GM23338 (cell line): ENCODE data around the gene TRAPPC14. TPM values are rescaled to one million over a fixed set of nuclear protein-coding genes. Genes with fewer than 3 reads are reported as not detected.
A peak's percentile ranks its signal among the peaks of the same experiment; 100 is the strongest.

Source experiments
- ATAC-seq: fragments of 200-7000 bp; cut with Tn5 transposase; 3 replicates; pipeline ENCODE4 v1.9.1; 2020
- DNase-seq: peaks from one replicate; pipeline ENCODE4 v3.0.0-alpha.2; 2015; ENCODE audit warnings: low spot score
- H2AFZ ChIP-seq: fragments of 200-600 bp; sonication (generic); 2 replicates; pipeline ENCODE4 v1.8.0; 2016; ENCODE audit warnings: antibody characterized with exemption, mild to moderate bottlenecking, moderate library complexity
- H3F3A ChIP-seq: fragments of 200-600 bp; sonication (generic); replicated peaks from 2 replicates; pipeline ENCODE4 v1.8.0; 2017; ENCODE audit warnings: antibody characterized with exemption, mixed run types, low read depth
- H3K27ac ChIP-seq: fragments of 200-600 bp; sonication (generic); 2 replicates; pipeline ENCODE4 v1.6.1; 2016; ENCODE audit warnings: low read depth
- H3K27me3 ChIP-seq: fragments of 200-600 bp; sonication (generic); 2 replicates; pipeline ENCODE4 v1.8.0; 2016; ENCODE audit warnings: mild to moderate bottlenecking, mixed run types, moderate library complexity; ENCODE audit not compliant: insufficient read depth
- H3K36me3 ChIP-seq: fragments of 200-600 bp; sonication (generic); 2 replicates; pipeline ENCODE4 v1.8.0; 2016; ENCODE audit warnings: mild to moderate bottlenecking; ENCODE audit not compliant: insufficient read depth
- H3K4me1 ChIP-seq: fragments of 200-600 bp; sonication (generic); 2 replicates; pipeline ENCODE4 v1.8.0; 2016; ENCODE audit warnings: mild to moderate bottlenecking, moderate library complexity; ENCODE audit not compliant: insufficient read depth
- H3K4me2 ChIP-seq: fragments of 200-600 bp; sonication (generic); 2 replicates; pipeline ENCODE4 v1.7.1; 2017; ENCODE audit warnings: mixed run types
- H3K4me3 ChIP-seq: fragments of 200-600 bp; sonication (generic); 2 replicates; pipeline ENCODE4 v1.6.1; 2016; ENCODE audit warnings: mixed run types
- H3K79me2 ChIP-seq: fragments of 200-600 bp; sonication (generic); replicated peaks from 2 replicates; pipeline ENCODE4 v1.8.0; 2017; ENCODE audit warnings: mild to moderate bottlenecking; ENCODE audit not compliant: insufficient read depth
- H3K9me2 ChIP-seq: fragments of 200-600 bp; sonication (generic); 2 replicates; pipeline ENCODE4 v1.8.0; 2017; ENCODE audit not compliant: insufficient read depth
- H4K20me1 ChIP-seq: fragments of 200-600 bp; sonication (generic); replicated peaks from 2 replicates; pipeline ENCODE4 v1.8.0; 2017; ENCODE audit warnings: mild to moderate bottlenecking; ENCODE audit not compliant: insufficient read depth
- H3K27ac Mint-ChIP-seq: 2 replicates; pipeline ENCODE4 v1.8.0; 2020; ENCODE audit warnings: inconsistent platforms, mild to moderate bottlenecking, moderate library complexity, mixed read lengths
- H3K27me3 Mint-ChIP-seq: 3 replicates; pipeline ENCODE4 v1.8.0; 2022; ENCODE audit warnings: low read depth, mild to moderate bottlenecking, moderate library complexity, mixed read lengths, inconsistent platforms; ENCODE audit not compliant: insufficient read depth, poor library complexity
- H3K36me3 Mint-ChIP-seq: 3 replicates; pipeline ENCODE4 v1.8.0; 2021; ENCODE audit warnings: low read depth, mild to moderate bottlenecking, inconsistent platforms, moderate library complexity, mixed read lengths
- H3K4me1 Mint-ChIP-seq: 3 replicates; pipeline ENCODE4 v1.8.0; 2020; ENCODE audit warnings: mild to moderate bottlenecking, inconsistent platforms, mixed read lengths
- H3K4me3 Mint-ChIP-seq: 3 replicates; pipeline ENCODE4 v1.8.0; 2021; ENCODE audit warnings: moderate library complexity, mild to moderate bottlenecking, inconsistent platforms, mixed read lengths
- H3K9me3 Mint-ChIP-seq: 3 replicates; pipeline ENCODE4 v1.8.0; 2020; ENCODE audit warnings: moderate library complexity, mild to moderate bottlenecking, inconsistent platforms, mixed read lengths
- CREB1 ChIP-seq: fragments of 250-450 bp; sonication (Bioruptor Pico); IDR thresholded peaks from 2 replicates; pipeline ENCODE4 v1.5.0; 2020; ENCODE audit warnings: low read depth, mild to moderate bottlenecking, moderate library complexity
- JUNB ChIP-seq: IDR thresholded peaks from one replicate; pipeline ENCODE4 v1.6.1; 2016; ENCODE audit warnings: antibody characterized with exemption; ENCODE audit not compliant: unreplicated experiment
- NANOG ChIP-seq: IDR thresholded peaks from 2 replicates; pipeline ENCODE4 v1.6.1; 2016; ENCODE audit warnings: antibody characterized with exemption, borderline replicate concordance
- POLR2AphosphoS5 ChIP-seq: IDR thresholded peaks from 2 replicates; pipeline ENCODE4 v1.6.1; 2016; ENCODE audit warnings: antibody characterized with exemption, low read depth
- REST ChIP-seq: IDR thresholded peaks from one replicate; pipeline ENCODE4 v1.6.1; 2018; ENCODE audit warnings: antibody characterized with exemption; ENCODE audit not compliant: unreplicated experiment
- ZNF114 ChIP-seq: fragments of 250-450 bp; sonication (Bioruptor Pico); IDR thresholded peaks from 2 replicates; pipeline ENCODE4 v1.5.0; 2020; ENCODE audit warnings: mild to moderate bottlenecking, moderate library complexity
- ZNF331 ChIP-seq: fragments of 250-450 bp; sonication (Bioruptor Pico); IDR thresholded peaks from 2 replicates; pipeline ENCODE4 v1.5.0; 2020; ENCODE audit warnings: low read depth, mild to moderate bottlenecking, moderate library complexity
- ZNF462 ChIP-seq: fragments of 250-450 bp; sonication (Bioruptor Pico); IDR thresholded peaks from 2 replicates; pipeline ENCODE4 v1.5.0; 2020; ENCODE audit warnings: mild to moderate bottlenecking, moderate library complexity
- polyA plus RNA-seq: library from polyadenylated mRNA; unstranded; fragments of >200 nt; fragmentation: Nextera tagmentation; extraction: Ambion mirVana; gene quantifications from 2 replicates; pipeline ENCODE4 v1.2.1, GENCODE V29; 2016
- total RNA-seq: library from RNA; depleted of rRNA; stranded (reverse); fragments of >200 nt; shearing (Covaris generic); gene quantifications from 2 replicates; pipeline ENCODE4 v1.2.3, GENCODE V29; 2014

Gene TRAPPC14
- total and polyA plus RNA-seq, 2 experiments from 2014 or later = 9.3 to 15.7 TPM

- Histone ChIP-seq H3K27ac (no peak overlapping the region), H2AFZ (no peak overlapping the region), H3K79me2 (peaks cover 5% of the 10 kb centered on the region), H3K9me2 (no peaks in the 10 kb centered on the region), H3F3A (peaks cover 30% of the 10 kb centered on the region), H3K4me3 (no peak overlapping the region), H3K4me1 (peaks cover 8% of the 10 kb centered on the region), H3K36me3 (no peaks in the 10 kb centered on the region), H3K4me2 (no peak overlapping the region), H3K27me3 (peaks cover 21% of the 10 kb centered on the region), H4K20me1 (no peaks in the 10 kb centered on the region; the same call in 1 of the 2 replicates)
- no peak overlapping the region for H3K27ac Mint-ChIP-seq
- peaks cover 9% of the 10 kb centered on the region; the same call in 1 of the 3 replicates for H3K36me3 Mint-ChIP-seq
- peak overlapping the region; percentile 28; the same call in 2 of the 3 replicates for H3K4me3 Mint-ChIP-seq
- DNase-seq = no peak
- no peaks in the 10 kb centered on the region for H3K9me3 Mint-ChIP-seq
- H3K4me1 Mint-ChIP-seq = peaks cover 12% of the 10 kb centered on the region; the same call in 2 of the 3 replicates
- TF ChIP-seq JUNB (no peak), POLR2AphosphoS5 (0 out of 2 replicates have a peak, but pooled peaks have one; percentile 22), CREB1 (CRISPR knock-in tag) (no peak)
- ATAC-seq = no peak
- H3K27me3 Mint-ChIP-seq = peaks cover 28% of the 10 kb centered on the region
Observed at GRCh38 chr7:100124301-100125230, 34.0 kb downstream of the TRAPPC14 start.

GRCh38 chr7:100122568-100122967 is 36.0 kb downstream of the TRAPPC14 start:
- peaks cover 13% of the 10 kb centered on the region for H3K79me2 ChIP-seq
- no peaks in the 10 kb centered on the region; the same call in 1 of the 2 replicates for H4K20me1 ChIP-seq
- Mint-ChIP-seq H3K4me3 (no peak overlapping the region), H3K27ac (no peak overlapping the region), H3K27me3 (peaks cover 24% of the 10 kb centered on the region), H3K4me1 (peaks cover 8% of the 10 kb centered on the region; the same call in 2 of the 3 replicates), H3K36me3 (peaks cover 16% of the 10 kb centered on the region; the same call in 2 of the 3 replicates), H3K9me3 (no peaks in the 10 kb centered on the region; the same call in 2 of the 3 replicates)
- ATAC-seq (no peak), DNase-seq (no peak)
- H3K36me3 ChIP-seq = no peaks in the 10 kb centered on the region
- H3F3A ChIP-seq = peaks cover 34% of the 10 kb centered on the region
- H3K27ac ChIP-seq = no peak overlapping the region
- no peaks in the 10 kb centered on the region for H3K9me2 ChIP-seq
- H3K4me1 ChIP-seq = peaks cover 8% of the 10 kb centered on the region
- H3K27me3 ChIP-seq = peaks cover 2% of the 10 kb centered on the region; the same call in 1 of the 2 replicates
- H2AFZ ChIP-seq = no peak overlapping the region
- H3K4me3 ChIP-seq = no peak overlapping the region
- H3K4me2 ChIP-seq = no peak overlapping the region
- TF ChIP-seq ZNF331 = no peak
- no peak for TF ChIP-seq NANOG
- TF ChIP-seq REST = no peak
- TF ChIP-seq CREB1 (CRISPR knock-in tag) = no peak
- TF ChIP-seq ZNF462 = no peak
- TF ChIP-seq ZNF114 (CRISPR knock-in tag) = no peak
